Measurements from ENCODE around the gene SRRM3. TPM values are rescaled to one million over a fixed set of nuclear protein-coding genes. Genes with fewer than 3 reads are reported as not detected.

Gene SRRM3
- total and polyA plus RNA-seq, 2 experiments from 2014 or later = 0.39 to 0.65 TPM

DNA sequence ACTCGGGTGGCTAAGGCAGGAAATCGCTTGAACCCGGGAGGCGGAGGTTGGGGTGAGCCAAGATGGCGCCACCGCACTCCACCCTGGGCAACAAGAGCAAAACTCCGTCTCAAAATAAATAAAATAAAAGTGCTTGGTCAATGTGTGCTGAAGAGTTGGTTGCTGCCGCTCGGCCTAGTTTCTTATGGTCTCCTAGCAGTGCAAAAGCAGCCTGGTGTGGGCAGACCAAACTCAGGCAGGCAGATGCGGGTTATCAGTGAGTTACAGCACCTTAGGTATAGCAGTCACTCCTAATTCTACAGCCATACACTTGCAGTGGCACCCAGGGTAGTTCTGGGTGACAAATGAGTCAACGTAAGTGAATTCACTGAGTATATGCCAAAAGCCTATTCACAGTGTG lies 123.4 kb downstream of the SRRM3 start:
- Histone ChIP-seq H3K27ac (0 out of 2 replicates have a peak overlapping the region, but pooled peaks have one; percentile 2), H3K36me3 (ENCODE audit: low read depth) (peaks cover 46% of the 10 kb centered on the region), H3F3A (ENCODE audit: insufficient read depth) (peaks cover 84% of the 10 kb centered on the region), H3K4me3 (no peak overlapping the region), H3K9me2 (ENCODE audit: insufficient read depth) (no peaks in the 10 kb centered on the region), H3K27me3 (replicated peaks; ENCODE audit: insufficient read depth) (no peaks in the 10 kb centered on the region), H3K4me1 (ENCODE audit: insufficient read depth) (peaks cover 31% of the 10 kb centered on the region), H3K9me3 (ENCODE audit: low read depth) (no peaks in the 10 kb centered on the region), H2AFZ (no peak overlapping the region), H3K79me2 (ENCODE audit: insufficient read depth) (peaks cover 94% of the 10 kb centered on the region), H3K4me2 (ENCODE audit: unreplicated experiment) (no peak overlapping the region), H4K20me1 (ENCODE audit: insufficient read depth) (peaks cover 5% of the 10 kb centered on the region), H3K9ac (no peak overlapping the region)
- DNase-seq = no peak
- 99 to 100% methylated on average over 11 of the region's 11 CpGs for WGBS, 2 experiments (ENCODE audit: low coverage in 1 of 2, low lambda C conversion rate in 2 of 2, missing lambda C conversion rate in 2 of 2)
- no peak for TF ChIP-seq EZH2 (IDR thresholded peaks at IDR 0.05; ENCODE audit: insufficient read depth, poor library complexity, severe bottlenecking)
- no peak for TF ChIP-seq EZH2phosphoT487 (IDR thresholded peaks at IDR 0.05; ENCODE audit: insufficient read depth, low read depth)
- in situ Hi-C loops (cut with MboI) = no loop called here

DNA sequence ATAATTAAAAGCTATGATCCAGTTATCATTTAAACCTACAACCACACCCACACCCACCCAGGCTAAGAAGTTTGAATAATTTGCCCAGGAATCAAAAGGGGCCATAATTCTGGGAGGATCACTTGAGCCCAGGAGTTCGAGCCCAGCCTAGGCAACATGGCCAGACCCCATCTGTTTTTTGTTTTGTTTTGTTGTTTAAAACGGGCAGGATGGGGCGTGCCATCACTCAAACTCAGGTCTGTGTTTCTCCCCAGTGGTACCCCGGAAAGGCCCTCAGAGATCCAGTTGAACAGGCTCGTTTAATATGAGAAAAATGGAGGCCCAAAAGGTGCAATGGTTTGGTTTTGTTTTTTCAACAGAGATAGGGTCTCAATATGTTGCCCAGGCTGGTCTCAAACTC lies 124.1 kb downstream of the SRRM3 start:
- TF ChIP-seq EZH2phosphoT487 (IDR thresholded peaks at IDR 0.05; ENCODE audit: insufficient read depth, low read depth) (no peak), EZH2 (IDR thresholded peaks at IDR 0.05; ENCODE audit: insufficient read depth, poor library complexity, severe bottlenecking) (no peak)
- no peak for DNase-seq
- Histone ChIP-seq H3K4me2 (ENCODE audit: unreplicated experiment) (no peak overlapping the region), H3K4me3 (no peak overlapping the region), H3K4me1 (ENCODE audit: insufficient read depth) (peaks cover 31% of the 10 kb centered on the region), H3K79me2 (ENCODE audit: insufficient read depth) (peaks cover 99% of the 10 kb centered on the region), H3K9me3 (ENCODE audit: low read depth) (no peaks in the 10 kb centered on the region), H3K36me3 (ENCODE audit: low read depth) (peaks cover 46% of the 10 kb centered on the region), H3K9me2 (ENCODE audit: insufficient read depth) (no peaks in the 10 kb centered on the region), H3K27me3 (replicated peaks; ENCODE audit: insufficient read depth) (no peaks in the 10 kb centered on the region), H4K20me1 (ENCODE audit: insufficient read depth) (peaks cover 5% of the 10 kb centered on the region), H3F3A (ENCODE audit: insufficient read depth) (peaks cover 79% of the 10 kb centered on the region), H3K9ac (no peak overlapping the region), H2AFZ (no peak overlapping the region), H3K27ac (peak overlapping the region; percentile 44; the same call in 1 of the 2 replicates)
- in situ Hi-C loops (cut with MboI) = no loop called here
- 82 to 85% methylated on average over 5 of the region's 5 CpGs for WGBS, 2 experiments (ENCODE audit: low coverage in 1 of 2, low lambda C conversion rate in 2 of 2, missing lambda C conversion rate in 2 of 2)

DNA sequence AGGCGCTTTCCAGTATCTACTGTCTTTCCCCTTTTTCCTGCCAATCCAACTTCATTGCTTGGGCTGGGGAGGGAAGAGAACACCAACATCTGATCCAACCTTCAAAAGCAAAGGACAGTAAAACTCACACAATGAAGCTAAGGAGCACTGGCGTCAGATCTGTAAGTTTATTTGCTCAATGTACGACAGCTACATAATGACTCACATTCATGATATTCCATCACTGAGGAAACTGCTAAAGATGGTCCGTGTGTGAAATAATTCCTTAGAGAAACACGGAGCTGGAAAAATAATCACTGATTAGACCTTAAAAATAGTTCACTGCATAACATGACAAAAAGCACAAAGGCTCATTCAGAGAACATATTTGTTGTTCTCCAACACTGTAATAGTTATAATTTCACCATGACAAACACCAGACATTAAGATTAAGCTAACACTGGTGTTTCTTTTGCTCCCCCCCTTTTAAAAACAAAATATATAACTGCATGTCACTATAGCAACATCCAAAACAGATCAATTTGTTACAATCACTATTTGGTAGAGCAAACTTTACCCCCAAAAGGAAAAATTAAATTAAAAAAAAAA lies 125.0 kb downstream of the SRRM3 start:
- peaks cover 70% of the 10 kb centered on the region for H3F3A ChIP-seq (ENCODE audit: insufficient read depth)
- H3K9me3 ChIP-seq (ENCODE audit: low read depth) = no peaks in the 10 kb centered on the region
- H3K79me2 ChIP-seq (ENCODE audit: insufficient read depth) = peaks cover 99% of the 10 kb centered on the region
- H3K27me3 ChIP-seq (replicated peaks; ENCODE audit: insufficient read depth) = no peaks in the 10 kb centered on the region
- DNase-seq = peak; percentile 65
- H3K27ac ChIP-seq = peak overlapping the region; percentile 44
- no peak overlapping the region for H3K9ac ChIP-seq
- TF ChIP-seq EZH2 (IDR thresholded peaks at IDR 0.05; ENCODE audit: insufficient read depth, poor library complexity, severe bottlenecking) (no peak), EZH2phosphoT487 (IDR thresholded peaks at IDR 0.05; ENCODE audit: insufficient read depth, low read depth) (no peak)
- WGBS, 2 experiments (ENCODE audit: low coverage in 1 of 2, low lambda C conversion rate in 2 of 2, missing lambda C conversion rate in 2 of 2) = 49 to 57% methylated on average over 5 of the region's 5 CpGs
- no peak overlapping the region for H3K4me3 ChIP-seq
- H3K36me3 ChIP-seq (ENCODE audit: low read depth) = peaks cover 44% of the 10 kb centered on the region
- H4K20me1 ChIP-seq (ENCODE audit: insufficient read depth) = peaks cover 13% of the 10 kb centered on the region
- H3K4me2 ChIP-seq (ENCODE audit: unreplicated experiment) = no peak overlapping the region
- peaks cover 31% of the 10 kb centered on the region for H3K4me1 ChIP-seq (ENCODE audit: insufficient read depth)
- H3K9me2 ChIP-seq (ENCODE audit: insufficient read depth) = no peaks in the 10 kb centered on the region
- H2AFZ ChIP-seq = no peak overlapping the region
- in situ Hi-C loops (cut with MboI) = no loop called here

DNA sequence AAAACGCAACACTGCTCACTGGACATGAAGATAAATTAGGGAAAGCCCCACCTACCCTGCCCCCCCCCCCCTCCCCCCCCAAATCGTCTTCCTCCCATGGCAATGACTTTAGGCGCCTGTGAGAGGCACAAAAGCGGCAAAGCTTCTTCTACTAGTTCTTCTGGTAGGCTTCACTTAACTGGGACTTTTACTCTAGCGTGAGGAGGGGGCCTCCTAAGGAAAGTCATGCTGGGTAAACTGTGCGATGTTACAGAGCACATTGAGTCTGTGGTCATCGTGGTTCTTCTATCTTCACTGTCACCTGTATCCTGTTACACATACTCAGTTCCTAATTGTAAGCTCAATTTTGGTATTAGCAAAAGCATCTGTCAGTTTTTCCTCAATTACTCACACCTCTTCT lies 125.9 kb downstream of the SRRM3 start:
- H3K9me3 ChIP-seq (ENCODE audit: low read depth) = no peaks in the 10 kb centered on the region
- H3K4me1 ChIP-seq (ENCODE audit: insufficient read depth) = peaks cover 26% of the 10 kb centered on the region
- H3K27ac ChIP-seq = no peak overlapping the region
- no peak overlapping the region for H3K4me3 ChIP-seq
- peaks cover 99% of the 10 kb centered on the region for H3K79me2 ChIP-seq (ENCODE audit: insufficient read depth)
- in situ Hi-C loops (cut with MboI) = no loop called here
- no peak overlapping the region for H3K4me2 ChIP-seq (ENCODE audit: unreplicated experiment)
- H3F3A ChIP-seq (ENCODE audit: insufficient read depth) = peaks cover 61% of the 10 kb centered on the region
- no peak for TF ChIP-seq EZH2 (IDR thresholded peaks at IDR 0.05; ENCODE audit: insufficient read depth, poor library complexity, severe bottlenecking)
- no peak for TF ChIP-seq EZH2phosphoT487 (IDR thresholded peaks at IDR 0.05; ENCODE audit: insufficient read depth, low read depth)
- peaks cover 21% of the 10 kb centered on the region for H4K20me1 ChIP-seq (ENCODE audit: insufficient read depth)
- H2AFZ ChIP-seq = no peak overlapping the region
- no peaks in the 10 kb centered on the region for H3K27me3 ChIP-seq (replicated peaks; ENCODE audit: insufficient read depth)
- DNase-seq = no peak
- WGBS, 2 experiments (ENCODE audit: low coverage in 1 of 2, low lambda C conversion rate in 2 of 2, missing lambda C conversion rate in 2 of 2) = 60 to 68% methylated on average over 7 of the region's 7 CpGs
- no peaks in the 10 kb centered on the region for H3K9me2 ChIP-seq (ENCODE audit: insufficient read depth)
- no peak overlapping the region for H3K9ac ChIP-seq
- peaks cover 39% of the 10 kb centered on the region for H3K36me3 ChIP-seq (ENCODE audit: low read depth)
